Esophagus muscularis mucosa (tissue), 3 donors: Measurements from ENCODE around the gene NXPE1.

Experiments used
- POLR2AphosphoS5 ChIP-seq, 2 donors: sonication (generic); formaldehyde crosslinking; IDR thresholded peaks; one replicate each; pipeline ENCODE4 v1.6.1; 2017; ENCODE audit warnings: antibody characterized with exemption in 2 of 2
- TF ChIP-seq, protein P1 (sequence below), 3 experiments: fragments of 200-600 bp in 2 of 3; fragments of 450-650 bp in 1 of 3; sonication (generic) in 2 of 3; IDR thresholded peaks; one replicate each; pipeline ENCODE4 v1.5.1; 2017 to 2019; ENCODE audit warnings: antibody characterized with exemption in 3 of 3, mild to moderate bottlenecking in 2 of 3, moderate library complexity in 1 of 3

DNA sequence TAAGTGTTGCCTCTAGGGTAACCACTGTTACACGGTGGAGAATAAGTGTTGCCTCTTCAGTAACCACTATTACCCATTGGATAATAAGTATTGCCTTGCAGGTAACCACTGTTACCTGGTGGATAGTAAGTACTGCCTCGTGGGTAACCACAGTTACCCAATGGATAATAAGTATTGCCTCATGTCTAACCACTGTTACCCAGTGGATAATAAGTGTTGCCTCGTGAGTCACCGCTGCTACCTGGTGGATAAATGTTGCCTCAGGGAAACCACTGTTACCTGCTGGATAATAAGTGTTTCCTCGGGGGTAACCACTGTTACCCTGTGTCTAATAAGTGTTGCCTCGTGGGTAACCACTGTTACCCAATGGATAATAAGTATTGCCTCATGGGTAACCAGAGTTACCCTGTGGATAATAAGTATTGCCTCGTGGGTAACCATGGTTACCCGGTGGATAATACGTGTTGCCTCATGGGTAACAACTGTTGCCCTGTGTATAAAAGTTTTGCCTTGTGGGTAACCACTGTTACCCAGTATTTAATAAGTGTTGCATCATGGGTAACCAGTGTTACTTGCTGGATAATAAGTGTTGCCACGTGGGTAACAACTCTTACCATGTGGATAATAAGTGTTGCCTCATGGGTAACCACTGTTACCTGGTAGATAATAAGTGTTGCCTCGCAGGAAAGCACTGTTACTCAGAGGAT lies 48.2 kb upstream of the NXPE1 start:
- TF ChIP-seq, protein P1, sequence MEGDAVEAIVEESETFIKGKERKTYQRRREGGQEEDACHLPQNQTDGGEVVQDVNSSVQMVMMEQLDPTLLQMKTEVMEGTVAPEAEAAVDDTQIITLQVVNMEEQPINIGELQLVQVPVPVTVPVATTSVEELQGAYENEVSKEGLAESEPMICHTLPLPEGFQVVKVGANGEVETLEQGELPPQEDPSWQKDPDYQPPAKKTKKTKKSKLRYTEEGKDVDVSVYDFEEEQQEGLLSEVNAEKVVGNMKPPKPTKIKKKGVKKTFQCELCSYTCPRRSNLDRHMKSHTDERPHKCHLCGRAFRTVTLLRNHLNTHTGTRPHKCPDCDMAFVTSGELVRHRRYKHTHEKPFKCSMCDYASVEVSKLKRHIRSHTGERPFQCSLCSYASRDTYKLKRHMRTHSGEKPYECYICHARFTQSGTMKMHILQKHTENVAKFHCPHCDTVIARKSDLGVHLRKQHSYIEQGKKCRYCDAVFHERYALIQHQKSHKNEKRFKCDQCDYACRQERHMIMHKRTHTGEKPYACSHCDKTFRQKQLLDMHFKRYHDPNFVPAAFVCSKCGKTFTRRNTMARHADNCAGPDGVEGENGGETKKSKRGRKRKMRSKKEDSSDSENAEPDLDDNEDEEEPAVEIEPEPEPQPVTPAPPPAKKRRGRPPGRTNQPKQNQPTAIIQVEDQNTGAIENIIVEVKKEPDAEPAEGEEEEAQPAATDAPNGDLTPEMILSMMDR (IDR thresholded peaks at IDR 0.05): no peak
- no peak for TF ChIP-seq POLR2AphosphoS5 (IDR thresholded peaks at IDR 0.05)
